ENCODE results near the gene C1orf52. TPM values are rescaled to one million over a fixed set of nuclear protein-coding genes. Genes with fewer than 3 reads are reported as not detected.

C1orf52 gene
- total and polyA plus RNA-seq, 2 of the 13 experiments (the other 11 are each of a cell fraction or from before 2014, with no cell fraction given) = 19.4 to 27.4 TPM

DNA sequence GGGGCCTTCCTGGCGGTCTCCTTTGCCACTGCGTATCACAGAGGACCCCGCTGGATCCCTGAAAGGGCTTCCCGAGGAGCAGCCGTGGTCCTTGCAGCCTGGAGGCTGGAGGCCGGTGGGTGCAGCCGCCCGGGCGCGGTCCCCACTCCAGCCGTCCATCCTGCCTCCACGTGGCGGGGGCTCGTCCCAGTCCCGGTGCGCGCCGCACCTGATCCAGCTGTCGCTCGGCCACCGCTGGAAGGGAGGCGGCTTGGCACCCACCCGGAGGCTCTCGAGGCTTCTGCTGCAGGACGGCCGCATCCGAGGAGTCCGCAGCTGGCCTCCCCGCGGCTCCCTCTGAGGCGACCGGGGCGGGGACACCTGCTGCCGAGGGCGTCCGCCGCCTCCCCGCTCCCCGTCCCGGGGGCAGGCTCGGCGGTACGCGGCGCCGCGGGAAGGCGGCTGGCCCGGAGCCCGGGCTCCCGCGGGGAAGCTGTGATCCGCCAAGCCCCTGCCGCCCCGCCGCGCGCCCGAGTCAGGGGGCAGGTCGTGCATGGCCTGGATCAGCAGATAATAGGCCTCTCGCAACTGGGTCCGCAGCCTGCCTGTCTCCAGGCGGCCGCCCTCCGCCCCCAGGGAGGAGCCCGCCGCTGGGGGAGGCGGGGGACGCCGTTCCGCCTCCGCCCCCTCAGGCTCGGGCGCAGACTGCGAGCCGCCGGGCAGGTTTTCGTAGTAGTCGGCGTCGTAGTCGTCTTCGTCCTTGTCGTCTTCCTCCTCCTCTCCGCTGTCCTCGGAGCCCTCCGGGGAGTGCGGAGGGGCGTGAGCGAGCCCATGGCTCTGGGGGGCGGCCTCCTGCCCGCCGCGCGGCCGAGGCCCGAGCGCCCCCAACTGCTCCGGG is 58.8 kb downstream of the C1orf52 start, which contains the start of gene SYDE2 (continued):
- TF ChIP-seq, protein P1, sequence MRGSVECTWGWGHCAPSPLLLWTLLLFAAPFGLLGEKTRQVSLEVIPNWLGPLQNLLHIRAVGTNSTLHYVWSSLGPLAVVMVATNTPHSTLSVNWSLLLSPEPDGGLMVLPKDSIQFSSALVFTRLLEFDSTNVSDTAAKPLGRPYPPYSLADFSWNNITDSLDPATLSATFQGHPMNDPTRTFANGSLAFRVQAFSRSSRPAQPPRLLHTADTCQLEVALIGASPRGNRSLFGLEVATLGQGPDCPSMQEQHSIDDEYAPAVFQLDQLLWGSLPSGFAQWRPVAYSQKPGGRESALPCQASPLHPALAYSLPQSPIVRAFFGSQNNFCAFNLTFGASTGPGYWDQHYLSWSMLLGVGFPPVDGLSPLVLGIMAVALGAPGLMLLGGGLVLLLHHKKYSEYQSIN (CRISPR knock-in tag; IDR thresholded peaks at IDR 0.05; ENCODE audit: borderline replicate concordance) = no peak
- TF ChIP-seq ZFY (CRISPR knock-in tag; IDR thresholded peaks at IDR 0.05) (peak; percentile 84), YEATS4 (CRISPR knock-in tag; IDR thresholded peaks at IDR 0.05; ENCODE audit: borderline replicate concordance) (0 out of 2 replicates have a peak, but pooled peaks have one; percentile 11), PCBP2 (optimal IDR thresholded peaks at IDR 0.05; ENCODE audit: low read depth, low read length, poor library complexity, severe bottlenecking) (no peak), NR3C1 (CRISPR knock-in tag; IDR thresholded peaks at IDR 0.05) (no peak), ZKSCAN1 (IDR thresholded peaks at IDR 0.05; ENCODE audit: low read length) (no peak), ISX (CRISPR knock-in tag; conservative IDR thresholded peaks at IDR 0.05) (no peak), TOE1 (CRISPR knock-in tag; IDR thresholded peaks at IDR 0.05) (no peak), ZNF143 (CRISPR knock-in tag; IDR thresholded peaks at IDR 0.05) (no peak), SRSF9 (IDR thresholded peaks at IDR 0.05; ENCODE audit: borderline replicate concordance, insufficient read depth, low read depth, low read length, poor library complexity, severe bottlenecking) (no peak), KDM3A (CRISPR knock-in tag; IDR thresholded peaks at IDR 0.05; ENCODE audit: low read depth) (no peak)
- TF ChIP-seq, protein P2, sequence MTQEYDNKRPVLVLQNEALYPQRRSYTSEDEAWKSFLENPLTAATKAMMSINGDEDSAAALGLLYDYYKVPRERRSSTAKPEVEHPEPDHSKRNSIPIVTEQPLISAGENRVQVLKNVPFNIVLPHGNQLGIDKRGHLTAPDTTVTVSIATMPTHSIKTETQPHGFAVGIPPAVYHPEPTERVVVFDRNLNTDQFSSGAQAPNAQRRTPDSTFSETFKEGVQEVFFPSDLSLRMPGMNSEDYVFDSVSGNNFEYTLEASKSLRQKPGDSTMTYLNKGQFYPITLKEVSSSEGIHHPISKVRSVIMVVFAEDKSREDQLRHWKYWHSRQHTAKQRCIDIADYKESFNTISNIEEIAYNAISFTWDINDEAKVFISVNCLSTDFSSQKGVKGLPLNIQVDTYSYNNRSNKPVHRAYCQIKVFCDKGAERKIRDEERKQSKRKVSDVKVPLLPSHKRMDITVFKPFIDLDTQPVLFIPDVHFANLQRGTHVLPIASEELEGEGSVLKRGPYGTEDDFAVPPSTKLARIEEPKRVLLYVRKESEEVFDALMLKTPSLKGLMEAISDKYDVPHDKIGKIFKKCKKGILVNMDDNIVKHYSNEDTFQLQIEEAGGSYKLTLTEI (CRISPR knock-in tag; conservative IDR thresholded peaks at IDR 0.05) = no peak
- TF ChIP-seq, protein P3, sequence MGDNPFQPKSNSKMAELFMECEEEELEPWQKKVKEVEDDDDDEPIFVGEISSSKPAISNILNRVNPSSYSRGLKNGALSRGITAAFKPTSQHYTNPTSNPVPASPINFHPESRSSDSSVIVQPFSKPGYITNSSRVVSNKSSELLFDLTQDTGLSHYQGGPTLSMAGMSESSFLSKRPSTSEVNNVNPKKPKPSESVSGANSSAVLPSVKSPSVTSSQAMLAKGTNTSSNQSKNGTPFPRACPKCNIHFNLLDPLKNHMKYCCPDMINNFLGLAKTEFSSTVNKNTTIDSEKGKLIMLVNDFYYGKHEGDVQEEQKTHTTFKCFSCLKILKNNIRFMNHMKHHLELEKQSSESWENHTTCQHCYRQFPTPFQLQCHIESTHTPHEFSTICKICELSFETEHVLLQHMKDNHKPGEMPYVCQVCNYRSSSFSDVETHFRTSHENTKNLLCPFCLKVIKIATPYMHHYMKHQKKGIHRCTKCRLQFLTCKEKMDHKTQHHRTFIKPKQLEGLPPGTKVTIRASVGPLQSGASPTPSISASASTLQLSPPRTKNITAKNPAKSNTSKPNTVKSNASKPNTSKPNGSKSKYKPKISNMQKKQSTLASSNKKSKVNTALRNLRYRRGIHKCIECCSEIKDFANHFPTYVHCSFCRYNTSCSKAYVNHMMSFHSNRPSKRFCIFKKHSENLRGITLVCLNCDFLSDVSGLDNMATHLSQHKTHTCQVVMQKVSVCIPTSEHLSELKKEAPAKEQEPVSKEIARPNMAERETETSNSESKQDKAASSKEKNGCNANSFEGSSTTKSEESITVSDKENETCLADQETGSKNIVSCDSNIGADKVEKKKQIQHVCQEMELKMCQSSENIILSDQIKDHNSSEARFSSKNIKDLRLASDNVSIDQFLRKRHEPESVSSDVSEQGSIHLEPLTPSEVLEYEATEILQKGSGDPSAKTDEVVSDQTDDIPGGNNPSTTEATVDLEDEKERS (CRISPR knock-in tag; IDR thresholded peaks at IDR 0.05) = no peak
- TF ChIP-seq, protein P4, sequence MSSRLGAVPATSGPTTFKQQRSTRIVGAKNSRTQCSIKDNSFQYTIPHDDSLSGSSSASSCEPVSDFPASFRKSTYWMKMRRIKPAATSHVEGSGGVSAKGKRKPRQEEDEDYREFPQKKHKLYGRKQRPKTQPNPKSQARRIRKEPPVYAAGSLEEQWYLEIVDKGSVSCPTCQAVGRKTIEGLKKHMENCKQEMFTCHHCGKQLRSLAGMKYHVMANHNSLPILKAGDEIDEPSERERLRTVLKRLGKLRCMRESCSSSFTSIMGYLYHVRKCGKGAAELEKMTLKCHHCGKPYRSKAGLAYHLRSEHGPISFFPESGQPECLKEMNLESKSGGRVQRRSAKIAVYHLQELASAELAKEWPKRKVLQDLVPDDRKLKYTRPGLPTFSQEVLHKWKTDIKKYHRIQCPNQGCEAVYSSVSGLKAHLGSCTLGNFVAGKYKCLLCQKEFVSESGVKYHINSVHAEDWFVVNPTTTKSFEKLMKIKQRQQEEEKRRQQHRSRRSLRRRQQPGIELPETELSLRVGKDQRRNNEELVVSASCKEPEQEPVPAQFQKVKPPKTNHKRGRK (CRISPR knock-in tag; IDR thresholded peaks at IDR 0.05) = no peak
- TF ChIP-seq, protein P5, sequence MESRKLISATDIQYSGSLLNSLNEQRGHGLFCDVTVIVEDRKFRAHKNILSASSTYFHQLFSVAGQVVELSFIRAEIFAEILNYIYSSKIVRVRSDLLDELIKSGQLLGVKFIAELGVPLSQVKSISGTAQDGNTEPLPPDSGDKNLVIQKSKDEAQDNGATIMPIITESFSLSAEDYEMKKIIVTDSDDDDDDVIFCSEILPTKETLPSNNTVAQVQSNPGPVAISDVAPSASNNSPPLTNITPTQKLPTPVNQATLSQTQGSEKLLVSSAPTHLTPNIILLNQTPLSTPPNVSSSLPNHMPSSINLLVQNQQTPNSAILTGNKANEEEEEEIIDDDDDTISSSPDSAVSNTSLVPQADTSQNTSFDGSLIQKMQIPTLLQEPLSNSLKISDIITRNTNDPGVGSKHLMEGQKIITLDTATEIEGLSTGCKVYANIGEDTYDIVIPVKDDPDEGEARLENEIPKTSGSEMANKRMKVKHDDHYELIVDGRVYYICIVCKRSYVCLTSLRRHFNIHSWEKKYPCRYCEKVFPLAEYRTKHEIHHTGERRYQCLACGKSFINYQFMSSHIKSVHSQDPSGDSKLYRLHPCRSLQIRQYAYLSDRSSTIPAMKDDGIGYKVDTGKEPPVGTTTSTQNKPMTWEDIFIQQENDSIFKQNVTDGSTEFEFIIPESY (CRISPR knock-in tag; IDR thresholded peaks at IDR 0.05) = no peak
- TF ChIP-seq, protein P6, sequence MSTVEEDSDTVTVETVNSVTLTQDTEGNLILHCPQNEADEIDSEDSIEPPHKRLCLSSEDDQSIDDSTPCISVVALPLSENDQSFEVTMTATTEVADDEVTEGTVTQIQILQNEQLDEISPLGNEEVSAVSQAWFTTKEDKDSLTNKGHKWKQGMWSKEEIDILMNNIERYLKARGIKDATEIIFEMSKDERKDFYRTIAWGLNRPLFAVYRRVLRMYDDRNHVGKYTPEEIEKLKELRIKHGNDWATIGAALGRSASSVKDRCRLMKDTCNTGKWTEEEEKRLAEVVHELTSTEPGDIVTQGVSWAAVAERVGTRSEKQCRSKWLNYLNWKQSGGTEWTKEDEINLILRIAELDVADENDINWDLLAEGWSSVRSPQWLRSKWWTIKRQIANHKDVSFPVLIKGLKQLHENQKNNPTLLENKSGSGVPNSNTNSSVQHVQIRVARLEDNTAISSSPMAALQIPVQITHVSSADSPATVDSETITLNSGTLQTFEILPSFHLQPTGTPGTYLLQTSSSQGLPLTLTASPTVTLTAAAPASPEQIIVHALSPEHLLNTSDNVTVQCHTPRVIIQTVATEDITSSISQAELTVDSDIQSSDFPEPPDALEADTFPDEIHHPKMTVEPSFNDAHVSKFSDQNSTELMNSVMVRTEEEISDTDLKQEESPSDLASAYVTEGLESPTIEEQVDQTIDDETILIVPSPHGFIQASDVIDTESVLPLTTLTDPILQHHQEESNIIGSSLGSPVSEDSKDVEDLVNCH (CRISPR knock-in tag; IDR thresholded peaks at IDR 0.05) = no peak

Measured in HepG2 (cell line).